GM23338 (cell line): ENCODE results near the gene NAE1. TPM values are rescaled to one million over a fixed set of nuclear protein-coding genes. Genes with fewer than 3 reads are reported as not detected.

ENCODE experiments used
- ATAC-seq: fragments of 200-7000 bp; cut with Tn5 transposase; 3 replicates; pipeline ENCODE4 v1.9.1; 2020
- DNase-seq: peaks from one replicate; pipeline ENCODE4 v3.0.0-alpha.2; 2015; ENCODE audit warnings: low spot score
- H2AFZ ChIP-seq: fragments of 200-600 bp; sonication (generic); 2 replicates; pipeline ENCODE4 v1.8.0; 2016; ENCODE audit warnings: antibody characterized with exemption, mild to moderate bottlenecking, moderate library complexity
- H3F3A ChIP-seq: fragments of 200-600 bp; sonication (generic); replicated peaks from 2 replicates; pipeline ENCODE4 v1.8.0; 2017; ENCODE audit warnings: antibody characterized with exemption, mixed run types, low read depth
- H3K27ac ChIP-seq: fragments of 200-600 bp; sonication (generic); 2 replicates; pipeline ENCODE4 v1.6.1; 2016; ENCODE audit warnings: low read depth
- H3K27me3 ChIP-seq: fragments of 200-600 bp; sonication (generic); 2 replicates; pipeline ENCODE4 v1.8.0; 2016; ENCODE audit warnings: mild to moderate bottlenecking, mixed run types, moderate library complexity; ENCODE audit not compliant: insufficient read depth
- H3K36me3 ChIP-seq: fragments of 200-600 bp; sonication (generic); 2 replicates; pipeline ENCODE4 v1.8.0; 2016; ENCODE audit warnings: mild to moderate bottlenecking; ENCODE audit not compliant: insufficient read depth
- H3K4me1 ChIP-seq: fragments of 200-600 bp; sonication (generic); 2 replicates; pipeline ENCODE4 v1.8.0; 2016; ENCODE audit warnings: mild to moderate bottlenecking, moderate library complexity; ENCODE audit not compliant: insufficient read depth
- H3K4me2 ChIP-seq: fragments of 200-600 bp; sonication (generic); 2 replicates; pipeline ENCODE4 v1.7.1; 2017; ENCODE audit warnings: mixed run types
- H3K4me3 ChIP-seq: fragments of 200-600 bp; sonication (generic); 2 replicates; pipeline ENCODE4 v1.6.1; 2016; ENCODE audit warnings: mixed run types
- H3K79me2 ChIP-seq: fragments of 200-600 bp; sonication (generic); replicated peaks from 2 replicates; pipeline ENCODE4 v1.8.0; 2017; ENCODE audit warnings: mild to moderate bottlenecking; ENCODE audit not compliant: insufficient read depth
- H3K9me2 ChIP-seq: fragments of 200-600 bp; sonication (generic); 2 replicates; pipeline ENCODE4 v1.8.0; 2017; ENCODE audit not compliant: insufficient read depth
- H4K20me1 ChIP-seq: fragments of 200-600 bp; sonication (generic); replicated peaks from 2 replicates; pipeline ENCODE4 v1.8.0; 2017; ENCODE audit warnings: mild to moderate bottlenecking; ENCODE audit not compliant: insufficient read depth
- H3K27ac Mint-ChIP-seq: 2 replicates; pipeline ENCODE4 v1.8.0; 2020; ENCODE audit warnings: inconsistent platforms, mild to moderate bottlenecking, moderate library complexity, mixed read lengths
- H3K27me3 Mint-ChIP-seq: 3 replicates; pipeline ENCODE4 v1.8.0; 2022; ENCODE audit warnings: low read depth, mild to moderate bottlenecking, moderate library complexity, mixed read lengths, inconsistent platforms; ENCODE audit not compliant: insufficient read depth, poor library complexity
- H3K36me3 Mint-ChIP-seq: 3 replicates; pipeline ENCODE4 v1.8.0; 2021; ENCODE audit warnings: low read depth, mild to moderate bottlenecking, inconsistent platforms, moderate library complexity, mixed read lengths
- H3K4me1 Mint-ChIP-seq: 3 replicates; pipeline ENCODE4 v1.8.0; 2020; ENCODE audit warnings: mild to moderate bottlenecking, inconsistent platforms, mixed read lengths
- H3K4me3 Mint-ChIP-seq: 3 replicates; pipeline ENCODE4 v1.8.0; 2021; ENCODE audit warnings: moderate library complexity, mild to moderate bottlenecking, inconsistent platforms, mixed read lengths
- H3K9me3 Mint-ChIP-seq: 3 replicates; pipeline ENCODE4 v1.8.0; 2020; ENCODE audit warnings: moderate library complexity, mild to moderate bottlenecking, inconsistent platforms, mixed read lengths
- CREB1 ChIP-seq: fragments of 250-450 bp; sonication (Bioruptor Pico); IDR thresholded peaks from 2 replicates; pipeline ENCODE4 v1.5.0; 2020; ENCODE audit warnings: low read depth, mild to moderate bottlenecking, moderate library complexity
- CTCF ChIP-seq, 2 experiments: fragments of 200-600 bp in 1 of 2; sonication (generic) in 1 of 2; conservative IDR thresholded peaks; 2 replicates each; pipeline versions ENCODE4 v1.5.1 to v1.6.1; 2016 to 2017; ENCODE audit warnings: antibody characterized with exemption in 2 of 2, low read depth in 2 of 2, mild to moderate bottlenecking in 2 of 2, moderate library complexity in 1 of 2
- EZH2 ChIP-seq: fragments of 200-600 bp; sonication (generic); IDR thresholded peaks from one replicate; pipeline ENCODE4 v1.8.0; 2017; ENCODE audit warnings: antibody characterized with exemption, mild to moderate bottlenecking, low read depth; ENCODE audit not compliant: unreplicated experiment
- EZH2phosphoT487 ChIP-seq: fragments of 200-600 bp; sonication (generic); IDR thresholded peaks from one replicate; pipeline ENCODE4 v1.8.1; 2018; ENCODE audit warnings: antibody characterized with exemption; ENCODE audit not compliant: unreplicated experiment
- POLR2AphosphoS5 ChIP-seq: IDR thresholded peaks from 2 replicates; pipeline ENCODE4 v1.6.1; 2016; ENCODE audit warnings: antibody characterized with exemption, low read depth
- STAT1 ChIP-seq: IDR thresholded peaks from one replicate; pipeline ENCODE4 v1.6.1; 2016; ENCODE audit warnings: antibody characterized with exemption; ENCODE audit not compliant: unreplicated experiment
- ZNF114 ChIP-seq: fragments of 250-450 bp; sonication (Bioruptor Pico); IDR thresholded peaks from 2 replicates; pipeline ENCODE4 v1.5.0; 2020; ENCODE audit warnings: mild to moderate bottlenecking, moderate library complexity
- long read RNA-seq: library from polyadenylated mRNA; unstranded; transcript quantifications from one replicate; pipeline ENCODE4 v2.0.0, GENCODE V29; 2020; ENCODE audit not compliant: unreplicated experiment
- polyA plus RNA-seq: library from polyadenylated mRNA; unstranded; fragments of >200 nt; fragmentation: Nextera tagmentation; extraction: Ambion mirVana; gene quantifications from 2 replicates; pipeline ENCODE4 v1.2.1, GENCODE V29; 2016
- total RNA-seq: library from RNA; depleted of rRNA; stranded (reverse); fragments of >200 nt; shearing (Covaris generic); gene quantifications from 2 replicates; pipeline ENCODE4 v1.2.3, GENCODE V29; 2014; rRNA removed

The NAE1 gene
- total RNA-seq, result 139 and 160 TPM in 2 replicates
- polyA plus RNA-seq, result 204 and 209 TPM in 2 replicates
- long read RNA-seq, transcript NAE1-201 (20 exons, 1,837 nt), result major isoform, 103 of 169 reads
- long read RNA-seq, transcript NAE1-203 (21 exons, 1,909 nt), result minor isoform, 15 of 169 reads
- long read RNA-seq, partial matches to known transcripts, result 33 of 169 reads
- long read RNA-seq, other reads (novel, unspliced or antisense), result 15 of 169 reads

DNA sequence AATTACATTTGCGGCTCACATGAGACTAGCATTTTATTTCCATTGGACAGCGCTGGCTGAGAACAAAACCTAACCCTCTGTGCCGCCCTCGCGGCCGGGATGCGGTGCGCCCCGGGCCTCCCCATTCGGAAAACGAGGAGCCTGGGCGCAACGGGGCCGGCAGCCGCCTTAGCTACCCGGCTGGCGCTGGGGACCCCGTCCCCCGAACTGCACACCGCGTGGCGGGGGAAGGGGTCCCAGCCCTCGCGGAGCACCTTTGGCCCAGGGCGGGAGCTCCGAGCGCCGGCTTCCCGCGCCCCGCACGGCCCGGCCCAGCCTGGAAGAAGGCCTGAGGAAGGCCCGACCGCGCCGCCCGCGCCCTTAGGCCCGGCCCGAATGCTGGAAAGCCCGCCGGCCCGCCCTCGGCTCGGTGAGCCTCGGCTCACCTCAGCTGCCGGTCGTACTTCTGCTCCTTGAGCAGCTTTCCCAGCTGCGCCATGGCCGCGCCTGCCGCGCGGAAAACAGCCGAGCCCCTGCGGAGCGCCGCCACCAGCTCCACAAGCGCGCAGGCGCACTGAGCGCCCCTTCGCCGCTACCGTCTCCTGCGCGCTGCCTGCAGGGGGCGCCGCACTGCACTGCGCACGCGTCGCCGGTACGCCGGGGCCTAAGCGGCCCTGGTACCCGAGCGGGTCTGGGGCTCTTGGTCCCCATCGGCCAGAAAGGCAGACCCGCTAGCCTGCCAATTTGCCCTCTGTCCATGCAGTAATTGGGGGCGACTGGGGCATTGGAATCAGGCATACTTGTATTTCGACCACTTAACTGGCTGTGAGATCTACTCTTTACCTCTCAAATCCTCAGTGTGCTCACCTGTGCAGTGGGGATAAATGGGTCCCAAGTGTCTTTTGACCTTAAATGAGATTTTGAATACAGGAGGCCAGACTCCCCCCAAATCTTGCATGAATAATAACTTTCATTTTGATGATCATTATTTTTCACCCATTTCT, at the start of gene NAE1:
Gene NAE1 (minus strand): TSS at position 555 of the 983 bp plus-strand sequence. CDS start 77 bp downstream, at position 478.
- H3K4me3 Mint-ChIP-seq, result peak within 1 kb of the TSS; percentile 70
- peak; percentile 96 for ATAC-seq
- peaks cover 15% of the 10 kb centered on the region; the same call in 1 of the 2 replicates for H4K20me1 ChIP-seq
- peak within 1 kb of the TSS; percentile 99 for H2AFZ ChIP-seq
- H3K36me3 Mint-ChIP-seq, result peaks cover 22% of the 10 kb centered on the region
- no peaks in the 10 kb centered on the region for H3K27me3 ChIP-seq
- no peak within 1 kb of the TSS for H3K27ac Mint-ChIP-seq
- H3K4me1 ChIP-seq, result peaks cover 8% of the 10 kb centered on the region; the same call in 1 of the 2 replicates
- TF ChIP-seq ZNF114 (no peak), CREB1 (CRISPR knock-in tag) (peak; percentile 75), STAT1 (no peak), CTCF (conservative IDR thresholded peaks at IDR 0.05; ENCODE audit: low read depth in 2 of 2) (peak; percentile 73 to 99), POLR2AphosphoS5 (peak; percentile 97)
- H3K4me2 ChIP-seq, result peak within 1 kb of the TSS; percentile 88
- no peaks in the 10 kb centered on the region for H3K9me3 Mint-ChIP-seq
- H3K79me2 ChIP-seq, result peaks cover 47% of the 10 kb centered on the region
- peak within 1 kb of the TSS; percentile 86 for H3K4me3 ChIP-seq
- no peaks in the 10 kb centered on the region; the same call in 1 of the 2 replicates for H3F3A ChIP-seq
- peak; percentile 92 for DNase-seq
- H3K9me2 ChIP-seq, result no peaks in the 10 kb centered on the region
- H3K36me3 ChIP-seq, result peaks cover 11% of the 10 kb centered on the region; the same call in 1 of the 2 replicates
- 0 out of 2 replicates have a peak within 1 kb of the TSS, but pooled peaks have one; percentile 39 for H3K27ac ChIP-seq
- peaks cover 14% of the 10 kb centered on the region; the same call in 2 of the 3 replicates for H3K4me1 Mint-ChIP-seq
- H3K27me3 Mint-ChIP-seq, result peaks cover 6% of the 10 kb centered on the region

DNA sequence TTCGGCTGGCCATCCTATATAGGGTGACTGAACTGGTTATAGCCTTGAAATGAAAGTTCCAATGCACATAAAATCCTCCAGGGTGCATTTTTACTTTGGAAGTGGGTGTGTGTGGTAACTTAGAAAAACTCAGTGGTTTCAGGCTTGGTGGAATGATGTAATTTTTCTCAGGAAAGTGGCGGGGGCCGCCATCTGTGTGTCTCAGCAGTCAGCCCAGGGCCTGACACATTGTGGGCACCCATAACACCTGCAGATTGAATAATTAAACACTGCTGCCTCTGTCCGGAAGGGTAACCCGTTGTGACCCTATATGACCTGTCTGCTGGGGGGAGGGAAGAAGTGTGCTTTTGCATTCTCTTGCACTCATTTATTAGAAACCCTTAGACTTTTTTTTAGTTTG, 47.3 kb upstream of the NAE1 start:
- H3K4me3 Mint-ChIP-seq, result no peak overlapping the region
- H3K4me3 ChIP-seq, result no peak overlapping the region
- DNase-seq (no peak), ATAC-seq (no peak)
- no peak overlapping the region for H3K4me2 ChIP-seq
- peaks cover 21% of the 10 kb centered on the region for H3K79me2 ChIP-seq
- H3K9me3 Mint-ChIP-seq, result no peaks in the 10 kb centered on the region; the same call in 1 of the 3 replicates
- H3K27ac Mint-ChIP-seq, result no peak overlapping the region
- H3K27me3 Mint-ChIP-seq, result peaks cover 20% of the 10 kb centered on the region
- H2AFZ ChIP-seq, result peak overlapping the region; percentile 24; the same call in 1 of the 2 replicates
- H3K4me1 Mint-ChIP-seq, result peaks cover 16% of the 10 kb centered on the region
- no peak for TF ChIP-seq EZH2
- TF ChIP-seq EZH2phosphoT487, result no peak
- H3K36me3 Mint-ChIP-seq, result no peaks in the 10 kb centered on the region; the same call in 1 of the 3 replicates
- H3F3A ChIP-seq, result peaks cover 6% of the 10 kb centered on the region; the same call in 1 of the 2 replicates
- H3K4me1 ChIP-seq, result 0 out of 2 replicates have a peak, but pooled peaks cover 13% of the 10 kb centered on the region
- 0 out of 2 replicates have a peak, but pooled peaks cover 11% of the 10 kb centered on the region for H4K20me1 ChIP-seq
- H3K36me3 ChIP-seq, result no peaks in the 10 kb centered on the region
- no peaks in the 10 kb centered on the region for H3K9me2 ChIP-seq
- peaks cover 7% of the 10 kb centered on the region; the same call in 1 of the 2 replicates for H3K27me3 ChIP-seq
- H3K27ac ChIP-seq, result no peak overlapping the region
